SH-SY5Y (cell line): ENCODE results near the gene GRAP2.

ENCODE experiments used
- GATA2 ChIP-seq: IDR thresholded peaks from 2 replicates; pipeline ENCODE4 v1.6.1; 2011; ENCODE audit warnings: mild to moderate bottlenecking, low read depth, low read length
- GATA3 ChIP-seq: IDR thresholded peaks from 2 replicates; pipeline ENCODE4 v1.6.1; 2011; ENCODE audit warnings: low read depth, mild to moderate bottlenecking, low read length, moderate library complexity

DNA sequence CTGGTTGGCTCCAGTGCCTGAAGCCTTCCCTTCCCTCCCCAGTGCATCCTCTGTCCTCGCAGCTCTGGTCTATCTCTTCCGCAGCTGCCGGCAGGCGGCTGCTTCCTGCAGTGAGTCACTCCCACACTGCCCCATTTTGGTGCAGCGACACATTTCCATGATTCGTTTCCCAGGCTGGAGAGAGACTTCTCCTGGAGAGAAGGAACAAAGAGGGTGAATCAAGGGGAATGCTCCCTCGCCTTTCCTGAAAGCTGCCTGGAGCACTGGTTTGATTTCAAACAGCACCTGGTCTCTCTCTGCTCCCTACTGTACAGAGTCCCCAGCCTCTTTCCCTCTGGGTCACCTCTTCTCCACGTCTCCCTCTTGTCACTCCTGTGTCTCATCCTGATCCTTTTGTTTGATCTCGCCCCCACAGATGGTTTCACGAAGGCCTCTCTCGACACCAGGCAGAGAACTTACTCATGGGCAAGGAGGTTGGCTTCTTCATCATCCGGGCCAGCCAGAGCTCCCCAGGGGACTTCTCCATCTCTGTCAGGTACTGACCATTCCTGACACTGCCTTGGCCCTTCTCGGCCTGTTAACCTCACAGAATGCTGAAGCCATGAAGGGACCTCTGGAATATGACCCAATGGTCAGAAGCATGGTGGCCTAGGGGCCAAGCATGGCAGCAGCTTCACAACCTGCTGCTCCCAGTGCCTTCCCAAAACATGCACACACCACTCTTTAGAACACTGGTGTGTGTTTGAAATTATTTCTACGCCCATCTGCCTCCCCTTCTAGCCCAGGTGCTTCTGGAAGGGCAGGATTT lies 59.0 kb downstream of the GRAP2 start, which contains the start of gene TMA7B:
- no peak for TF ChIP-seq GATA3
- TF ChIP-seq GATA2: no peak
